ENCODE measurements around the gene PBX2.
A peak's percentile ranks its signal among the peaks of the same experiment; 100 is the strongest.
"Not testable (repeated sequence)": the region's sequence is repeated elsewhere in the genome, so short reads cannot be mapped to it uniquely, and the experiment has no call there.

Gene PBX2

DNA sequence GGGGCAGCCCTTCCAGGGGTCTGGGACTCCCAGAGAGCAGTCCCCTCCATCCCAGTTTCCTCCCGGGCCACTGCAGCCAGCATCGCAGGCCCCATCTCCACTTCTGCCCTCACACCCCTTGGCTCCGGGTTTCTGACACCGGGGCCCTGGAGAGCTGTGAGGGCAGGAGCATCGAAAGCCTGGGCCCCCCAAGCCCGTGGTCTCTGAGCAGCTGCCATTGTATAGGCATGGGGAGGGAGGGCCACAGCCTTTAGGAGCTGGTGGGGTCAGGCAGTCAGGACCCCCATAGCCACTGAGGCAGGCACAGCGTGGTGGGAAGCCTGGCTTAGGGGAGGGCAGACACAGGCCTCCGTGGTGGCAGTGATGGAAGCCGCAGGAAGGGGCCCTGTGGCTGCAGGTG, 12.2 kb upstream of the PBX2 start:
- no peak for DNase-seq (ENCODE audit: low read depth)

- DNase-seq (ENCODE audit: low read depth) = no peak
Observed at GRCh38 chr6:32200711-32201475, 10.9 kb upstream of the PBX2 start.

- DNase-seq (ENCODE audit: low read depth) = no peak
Observed at GRCh38 chr6:32198866-32199265, 8.9 kb upstream of the PBX2 start.

- no peak for DNase-seq (ENCODE audit: low read depth)
Observed at GRCh38 chr6:32198345-32198696, 8.3 kb upstream of the PBX2 start.

DNA sequence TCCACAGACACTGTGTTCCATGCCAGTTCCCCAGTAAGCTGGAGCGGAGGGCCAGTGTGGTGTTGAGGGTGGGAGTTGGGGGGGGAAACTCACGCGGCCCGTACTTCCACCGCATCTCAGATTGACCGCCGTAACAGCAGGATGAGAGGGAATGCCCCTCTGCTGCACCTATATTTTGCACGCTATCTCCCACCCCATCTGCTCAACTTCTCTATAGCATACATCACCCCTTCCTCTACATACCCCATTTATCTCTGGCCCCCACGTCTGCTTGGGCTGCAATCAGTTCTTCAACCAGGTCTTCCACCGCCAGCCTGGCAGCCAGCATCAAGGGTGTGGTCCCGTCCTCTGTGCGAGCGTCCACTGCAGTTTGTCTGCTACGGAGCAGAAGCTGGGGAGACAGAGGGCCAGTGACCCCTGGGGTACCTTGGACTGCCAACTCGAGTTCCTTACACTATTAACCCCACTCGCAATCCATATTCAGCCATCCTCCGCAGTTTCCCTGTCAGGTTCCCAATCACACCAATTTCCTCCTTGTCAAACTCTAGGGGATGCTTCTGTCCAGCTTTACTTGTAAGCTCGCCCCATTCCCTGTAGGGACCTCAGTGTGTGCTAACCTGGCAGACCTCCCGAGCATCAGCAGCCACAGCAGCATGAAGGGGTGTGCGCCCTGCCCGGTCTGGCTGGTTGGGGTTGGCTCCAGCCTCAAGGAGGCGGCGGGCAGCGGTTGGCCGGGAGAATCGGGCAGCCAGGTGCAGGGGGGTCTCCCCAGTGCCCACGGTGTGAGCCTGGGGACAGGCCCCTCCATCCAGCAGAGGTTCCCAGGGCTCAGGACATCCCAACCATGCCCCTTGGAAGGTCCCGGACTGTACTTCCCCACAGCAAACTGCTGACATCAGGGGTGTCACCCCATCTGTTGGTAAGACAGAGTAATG, 6.9 kb upstream of the PBX2 start:
- DNase-seq (ENCODE audit: low read depth) = no peak

DNA sequence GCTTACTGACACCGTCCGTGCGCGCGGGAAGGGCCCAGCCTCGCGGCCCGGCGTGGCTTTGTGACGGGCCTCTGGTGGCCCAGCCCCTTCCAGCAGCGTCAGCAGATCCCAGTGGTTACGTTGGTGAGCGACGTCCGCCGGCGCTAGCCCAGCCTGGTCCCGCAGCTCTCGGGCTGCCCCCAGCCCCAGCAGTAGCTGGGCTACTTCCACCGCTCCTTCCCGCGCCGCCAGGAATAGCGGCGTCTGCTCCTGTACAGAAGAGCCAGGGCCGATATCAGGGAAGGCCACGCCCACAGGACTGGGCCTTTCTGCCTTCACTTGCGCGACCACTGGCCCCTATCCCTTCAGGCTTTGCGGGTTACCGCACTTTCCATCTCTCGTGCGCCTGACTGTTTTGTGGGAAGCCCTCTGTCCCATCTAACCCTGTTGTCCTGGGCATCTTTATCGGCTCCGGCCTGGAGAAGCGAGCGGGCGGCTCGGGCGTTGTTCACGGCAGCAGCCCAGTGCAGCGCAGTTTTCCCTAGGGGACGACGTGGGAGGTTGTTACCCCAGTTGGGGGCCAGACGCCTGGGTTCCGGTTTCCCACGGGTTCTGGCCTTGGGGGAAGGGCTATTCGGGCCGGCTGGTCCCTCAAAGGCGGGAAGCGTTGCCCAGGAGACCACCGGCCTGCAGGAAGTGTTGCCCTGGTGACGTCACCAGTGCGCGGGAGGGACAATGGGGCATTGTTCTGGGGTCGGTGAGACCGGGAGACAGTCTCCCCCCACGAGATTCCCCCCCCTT, 6.1 kb upstream of the PBX2 start:
- peak; percentile 93 for DNase-seq (ENCODE audit: low read depth)

DNA sequence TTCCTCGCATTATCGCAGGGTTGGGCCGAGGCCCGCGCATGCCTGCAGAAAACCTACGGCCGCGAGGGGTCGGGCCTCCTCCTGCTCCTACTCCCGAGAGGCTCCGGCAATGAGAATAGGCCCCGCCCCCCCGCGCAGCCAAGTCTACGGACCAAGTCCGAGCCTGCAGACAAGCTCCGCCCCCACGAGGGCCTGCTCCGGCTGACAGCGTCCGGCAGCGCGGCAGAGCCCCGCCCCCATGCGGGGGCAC, 5.6 kb upstream of the PBX2 start:
- peak; percentile 100 for DNase-seq (ENCODE audit: low read depth)

DNA sequence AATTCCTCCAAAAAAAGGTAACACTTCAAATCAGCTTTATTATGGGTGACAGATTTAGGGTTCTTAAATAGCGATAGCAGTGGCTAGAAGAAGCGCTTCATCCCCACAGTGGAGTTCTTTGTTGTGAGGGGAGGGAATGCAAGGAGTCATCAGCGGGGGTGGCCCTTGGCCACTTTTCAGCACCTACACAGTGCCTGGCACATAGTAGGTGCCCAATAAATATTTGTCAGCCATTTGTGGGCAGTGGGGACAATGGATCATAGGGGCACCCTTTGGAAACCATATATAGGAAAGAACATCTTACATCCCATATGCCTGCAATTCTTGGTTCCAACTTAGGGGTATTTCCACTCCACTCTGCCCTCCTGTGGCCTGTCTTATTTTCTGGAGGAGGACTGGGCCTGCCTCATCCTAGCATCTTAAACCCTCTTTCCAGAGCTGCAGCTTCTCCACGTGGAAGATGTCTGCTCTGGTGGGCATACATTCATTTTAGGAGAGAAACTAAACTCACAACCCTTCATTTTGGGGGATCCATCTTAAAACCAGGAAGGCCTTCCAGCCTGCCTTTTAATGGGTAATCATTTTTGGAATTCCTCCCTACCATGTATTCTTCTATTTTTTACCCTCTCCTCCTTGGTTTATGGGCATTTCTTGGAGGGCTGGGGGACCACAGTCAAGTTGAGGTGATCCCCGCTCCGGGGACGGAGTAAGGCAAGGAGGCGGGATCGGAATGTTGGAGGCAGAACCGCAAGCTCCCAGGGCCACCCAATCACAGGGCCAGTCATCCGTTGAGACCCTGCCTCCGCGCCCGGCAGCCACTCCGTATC, 5.0 kb upstream of the PBX2 start:
- DNase-seq (ENCODE audit: low read depth) = peak; percentile 74

GRCh38 chr6:32194388-32194787, 4.4 kb upstream of the PBX2 start:
- no peak for DNase-seq (ENCODE audit: low read depth)

- not testable (repeated sequence) for DNase-seq (ENCODE audit: low read depth)
Observed at GRCh38 chr6:32193096-32193495, 3.1 kb upstream of the PBX2 start.

GRCh38 chr6:32192608-32193039, 2.6 kb upstream of the PBX2 start, which contains the start of gene GPSM3:
TSS of gene GPSM3 (minus strand) at chr6:32192643. CDS start at chr6:32192513, 130 bp downstream.
- DNase-seq (ENCODE audit: low read depth) = peak; percentile 68

- no peak for DNase-seq (ENCODE audit: low read depth)
Observed at GRCh38 chr6:32191696-32192607, 1.9 kb upstream of the PBX2 start.

- no peak for DNase-seq (ENCODE audit: low read depth)
Observed at GRCh38 chr6:32190911-32191677, 1.1 kb upstream of the PBX2 start.

DNA sequence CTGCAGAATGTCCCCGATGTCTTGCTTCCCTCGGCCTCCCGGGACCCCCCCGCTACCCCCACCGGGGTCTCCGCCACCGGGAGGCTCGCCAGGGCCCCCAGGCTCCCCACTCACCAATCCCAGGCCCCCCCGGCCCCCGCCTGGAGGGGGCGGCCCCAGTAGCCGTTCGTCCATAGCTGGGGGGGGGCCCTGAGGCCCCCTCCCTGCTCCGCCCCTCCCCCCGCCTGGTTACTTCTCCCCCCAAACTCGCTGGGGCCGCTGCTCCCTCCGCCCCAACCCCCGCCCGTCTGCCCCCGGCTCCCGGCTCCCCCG, 304 bp downstream of the PBX2 start:
- DNase-seq (ENCODE audit: low read depth) = no peak

DNA sequence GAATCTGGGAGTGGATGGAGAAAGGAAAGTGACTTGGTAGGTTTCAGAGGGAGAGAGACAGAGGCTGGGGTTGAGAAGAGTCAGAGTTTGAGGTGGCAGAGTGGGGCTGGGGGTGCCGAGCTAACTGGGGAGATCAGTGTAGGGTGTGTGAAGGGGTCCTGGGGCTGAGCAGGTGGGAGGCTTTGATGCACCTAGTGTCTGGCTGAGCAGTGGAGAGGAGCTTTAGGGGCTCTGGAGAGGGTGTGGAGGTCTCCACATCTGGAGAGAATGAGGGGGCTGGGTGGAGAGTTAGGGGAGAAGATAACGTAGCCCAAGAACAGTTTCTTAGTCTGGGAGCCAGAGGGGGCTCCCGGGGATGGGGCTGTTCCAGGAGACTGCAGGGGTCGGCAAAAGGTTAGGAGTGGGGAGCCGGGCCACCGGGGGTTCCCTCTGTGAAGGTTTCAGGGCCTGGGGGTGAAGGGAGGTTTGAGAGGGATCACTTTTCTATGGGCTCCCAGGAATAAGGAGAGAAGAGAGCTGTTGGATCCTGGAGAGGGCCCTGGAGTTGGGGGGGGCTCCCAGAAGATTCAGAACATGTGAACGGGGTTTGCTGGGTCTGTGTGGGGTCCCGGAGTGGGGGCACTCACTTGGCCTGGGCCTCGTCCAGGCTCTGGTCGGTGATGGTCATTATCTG, 797 bp downstream of the PBX2 start:
- DNase-seq (ENCODE audit: low read depth) = peak; percentile 25

DNA sequence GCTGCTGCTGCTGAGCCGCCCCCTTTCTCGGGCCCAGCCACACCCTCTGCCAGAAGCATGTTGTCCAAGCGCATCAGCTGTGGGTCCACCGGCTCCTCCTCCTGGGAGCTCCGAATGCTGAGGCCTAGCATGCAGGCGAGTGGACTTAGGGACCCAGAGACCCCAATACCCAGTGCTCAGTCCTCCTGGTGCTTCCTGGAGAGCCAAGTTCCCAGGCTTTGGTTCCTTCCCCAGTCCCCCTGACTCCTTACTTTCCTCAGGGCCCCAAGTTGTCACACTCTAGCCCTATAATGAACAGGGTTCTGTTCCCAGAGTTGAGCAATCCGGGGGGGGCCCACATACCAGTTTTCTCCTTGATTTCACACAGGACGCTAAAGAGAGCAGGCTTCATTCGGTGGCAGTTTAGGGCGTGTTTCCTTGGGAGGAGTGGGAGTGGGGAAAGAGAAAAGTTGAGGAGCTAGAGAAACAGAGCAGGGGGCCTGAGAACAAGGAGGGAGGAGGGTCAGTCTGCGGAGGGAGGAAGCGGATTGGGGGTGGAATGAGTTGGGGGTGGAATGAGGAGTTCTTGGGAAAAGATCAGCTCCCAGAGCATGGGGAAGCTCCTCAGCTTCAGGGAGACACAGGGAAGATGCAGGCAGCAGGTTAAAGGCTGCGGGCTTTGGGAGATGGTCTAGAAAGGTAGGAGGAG, 1.5 kb downstream of the PBX2 start:
- peak; percentile 12 for DNase-seq (ENCODE audit: low read depth)

- DNase-seq (ENCODE audit: low read depth) = not testable (repeated sequence)
Observed at GRCh38 chr6:32187725-32188380, 2.1 kb downstream of the PBX2 start.

DNA sequence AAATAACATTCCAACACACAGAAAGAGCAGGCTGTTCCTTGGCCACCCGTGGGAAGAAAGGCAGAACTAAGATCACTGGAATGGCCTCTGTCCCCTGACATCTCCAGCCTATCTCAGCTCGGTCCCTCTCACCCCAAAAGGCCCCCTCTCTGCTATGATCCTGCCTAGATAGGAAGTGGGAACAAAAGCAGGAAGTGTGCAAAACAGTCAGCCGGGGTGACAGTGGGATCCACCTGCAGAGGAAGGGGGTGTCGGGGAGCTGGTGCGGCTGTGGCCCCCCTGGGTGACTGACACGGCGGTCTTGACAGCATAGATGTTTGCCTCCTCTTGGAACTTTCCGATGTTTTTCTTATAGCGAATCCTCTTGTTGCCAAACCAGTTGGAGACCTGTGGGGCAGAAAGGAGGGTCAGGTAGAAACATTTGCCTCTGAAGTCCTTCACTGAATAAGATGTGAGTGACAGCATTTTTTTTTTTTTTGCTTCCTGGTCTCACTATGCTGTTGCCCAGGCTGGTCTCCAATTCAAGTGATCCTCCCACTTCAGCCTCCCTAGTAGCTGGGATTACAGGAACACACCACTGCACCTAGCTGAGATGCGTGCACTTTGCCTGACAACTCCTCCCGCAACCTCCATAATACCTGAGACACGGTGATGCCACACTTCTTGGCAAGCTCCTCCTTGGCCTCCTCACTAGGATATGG, 2.8 kb downstream of the PBX2 start:
- no peak for DNase-seq (ENCODE audit: low read depth)

Data from ELR (cell line).